GM21447 (cell line): Measurements from ENCODE around the gene FNDC3A.
A peak's percentile ranks its signal among the peaks of the same experiment; 100 is the strongest.
"Not testable (repeated sequence)": the region's sequence is repeated elsewhere in the genome, so short reads cannot be mapped to it uniquely, and the experiment has no call there.

Experiments used
- ATAC-seq: cut with Tn5 transposase; IDR thresholded peaks from one replicate; pipeline ENCODE4 v1.9.1; 2021; ENCODE audit not compliant: unreplicated experiment

The FNDC3A gene

GRCh38 chr13:48975101-48975855 is 434 bp upstream of the FNDC3A start:
- peak; percentile 15 for ATAC-seq

GRCh38 chr13:48976576-48977285 is 1.0 kb downstream of the FNDC3A start:
- ATAC-seq = peak; percentile 11

GRCh38 chr13:48977286-48977625 is 1.5 kb downstream of the FNDC3A start:
- ATAC-seq = no peak

GRCh38 chr13:48977973-48978372 is 2.3 kb downstream of the FNDC3A start:
- no peak for ATAC-seq

GRCh38 chr13:48978942-48979601 is 3.4 kb downstream of the FNDC3A start:
- ATAC-seq = no peak

- ATAC-seq = peak; percentile 51
Measured at GRCh38 chr13:48979892-48980291, 4.2 kb downstream of the FNDC3A start.

GRCh38 chr13:48983331-48983730 is 7.6 kb downstream of the FNDC3A start:
- no peak for ATAC-seq

- no peak for ATAC-seq
Measured at GRCh38 chr13:48985756-48986155, 10.0 kb downstream of the FNDC3A start.

GRCh38 chr13:48990900-48991299 is 15.2 kb downstream of the FNDC3A start:
- no peak for ATAC-seq

- ATAC-seq = no peak
Measured at GRCh38 chr13:48993150-48993549, 17.4 kb downstream of the FNDC3A start.

- peak; percentile 75 for ATAC-seq
Measured at GRCh38 chr13:48994706-48995105, 19.0 kb downstream of the FNDC3A start.

- no peak for ATAC-seq
Measured at GRCh38 chr13:48998641-48999292, 23.1 kb downstream of the FNDC3A start.

GRCh38 chr13:49000247-49000646 is 24.5 kb downstream of the FNDC3A start:
- ATAC-seq = no peak

GRCh38 chr13:49018986-49019635 is 43.4 kb downstream of the FNDC3A start:
- ATAC-seq = not testable (repeated sequence)

- ATAC-seq = no peak
Measured at GRCh38 chr13:49020328-49020727, 44.6 kb downstream of the FNDC3A start.

GRCh38 chr13:49020940-49021553 is 45.3 kb downstream of the FNDC3A start:
- no peak for ATAC-seq

- no peak for ATAC-seq
Measured at GRCh38 chr13:49021953-49022352, 46.2 kb downstream of the FNDC3A start.

- no peak for ATAC-seq
Measured at GRCh38 chr13:49022472-49023144, 46.9 kb downstream of the FNDC3A start.

GRCh38 chr13:49023431-49023830 is 47.7 kb downstream of the FNDC3A start:
- no peak for ATAC-seq

- no peak for ATAC-seq
Measured at GRCh38 chr13:49026851-49027250, 51.1 kb downstream of the FNDC3A start.
